GM21528 (cell line): ENCODE results near the gene LPAR6.

Experiments
- ATAC-seq: cut with Tn5 transposase; IDR thresholded peaks from one replicate; pipeline ENCODE4 v1.9.1; 2021; ENCODE audit warnings: mild to moderate bottlenecking, moderate library complexity; ENCODE audit not compliant: unreplicated experiment, low FRiP score

The LPAR6 gene

GRCh38 chr13:48415516-48415915 is 2.6 kb upstream of the LPAR6 start:
- no peak for ATAC-seq

DNA sequence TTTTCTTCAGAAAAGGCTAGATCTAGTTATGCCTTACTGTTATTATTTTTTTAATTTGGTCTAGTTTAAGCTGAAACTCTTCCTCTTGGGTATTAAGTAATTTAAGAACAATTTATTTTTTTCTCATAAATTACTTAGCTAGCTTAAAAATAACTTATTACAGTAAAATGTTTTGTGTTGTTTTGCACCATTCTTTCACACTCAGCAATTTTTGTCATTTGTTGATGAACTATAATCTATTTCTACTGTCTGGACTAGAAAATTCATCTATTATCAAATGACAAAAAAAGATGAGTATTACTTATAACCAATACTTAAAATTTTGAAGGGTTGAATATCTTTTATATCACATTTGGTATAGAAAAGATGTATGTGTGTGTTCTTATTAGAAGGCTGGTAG is 1.6 kb upstream of the LPAR6 start:
- no peak for ATAC-seq

DNA sequence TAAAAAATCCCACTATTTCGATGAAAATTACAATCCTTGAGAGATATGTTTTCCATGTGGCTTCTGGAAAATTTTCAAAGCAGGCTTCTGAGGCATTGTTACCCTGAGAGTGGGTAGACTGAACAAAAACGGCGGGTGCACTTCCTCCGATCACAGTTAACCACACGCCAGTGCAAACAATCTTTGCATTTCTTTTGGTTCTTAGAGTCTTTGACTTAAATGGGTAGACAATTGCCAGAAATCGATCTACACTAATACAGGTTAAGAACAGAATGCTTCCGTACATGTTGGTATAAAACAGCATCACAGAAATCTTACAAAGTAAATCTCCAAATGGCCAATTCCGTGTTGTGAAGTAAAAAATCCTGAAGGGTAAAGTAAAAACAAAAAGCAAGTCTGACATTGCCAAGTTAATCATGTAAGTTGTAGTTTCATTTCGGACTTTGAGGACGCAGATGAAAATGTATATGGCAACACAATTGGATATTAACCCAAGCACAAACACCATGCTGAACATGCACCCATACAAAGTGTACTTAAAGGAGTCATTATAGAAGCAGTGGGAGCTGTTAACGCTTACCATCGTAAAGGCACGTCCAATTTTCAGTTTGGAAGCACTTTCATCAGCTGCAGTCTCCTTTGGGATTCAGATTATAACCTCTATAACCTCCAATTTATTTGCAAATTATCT is 927 bp downstream of the LPAR6 start:
- ATAC-seq: no peak

GRCh38 chr13:48411147-48411794 is 1.6 kb downstream of the LPAR6 start:
- no peak for ATAC-seq

DNA sequence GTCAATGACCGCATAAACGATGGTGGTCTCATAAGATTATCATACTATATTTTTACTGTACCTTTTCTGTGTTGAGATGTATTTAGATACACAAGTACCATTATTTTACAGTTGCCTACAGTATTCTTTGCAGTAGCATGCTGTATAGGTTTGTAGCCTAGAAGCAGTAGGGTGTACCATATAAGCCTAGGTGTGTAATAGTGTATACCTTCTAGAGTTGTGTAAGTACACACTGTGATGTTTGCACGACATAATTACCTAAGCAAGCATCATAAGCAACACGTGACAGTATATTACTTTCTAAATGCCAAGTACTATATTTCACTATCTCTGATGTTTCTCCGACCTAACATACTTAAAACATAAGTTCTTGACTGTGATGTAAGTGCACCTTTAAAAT is 2.7 kb downstream of the LPAR6 start:
- no peak for ATAC-seq

DNA sequence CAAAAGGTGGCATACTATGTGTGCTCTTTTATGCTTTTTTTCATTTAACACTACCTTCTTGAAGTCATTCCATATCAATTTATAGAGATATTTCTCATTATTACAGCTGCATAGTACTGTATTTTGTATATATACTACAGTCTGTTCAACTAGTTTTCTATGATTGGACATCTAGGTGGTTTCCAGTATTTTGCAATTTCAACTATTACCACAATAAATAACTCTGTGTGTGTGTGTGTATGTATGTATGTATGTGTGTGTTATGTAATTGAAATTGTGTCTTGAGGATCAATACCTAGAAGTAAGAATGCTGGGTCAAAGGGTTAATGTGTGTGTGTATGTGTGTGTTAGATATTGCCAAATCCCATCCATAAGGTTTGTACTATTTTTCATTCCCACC is 7.0 kb downstream of the LPAR6 start:
- no peak for ATAC-seq

GRCh38 chr13:48404952-48405351 is 8.0 kb downstream of the LPAR6 start:
- ATAC-seq: no peak

- no peak for ATAC-seq
Measured at GRCh38 chr13:48403913-48404312, 9.0 kb downstream of the LPAR6 start.

GRCh38 chr13:48403151-48403631 is 9.7 kb downstream of the LPAR6 start:
- ATAC-seq: peak; percentile 77

DNA sequence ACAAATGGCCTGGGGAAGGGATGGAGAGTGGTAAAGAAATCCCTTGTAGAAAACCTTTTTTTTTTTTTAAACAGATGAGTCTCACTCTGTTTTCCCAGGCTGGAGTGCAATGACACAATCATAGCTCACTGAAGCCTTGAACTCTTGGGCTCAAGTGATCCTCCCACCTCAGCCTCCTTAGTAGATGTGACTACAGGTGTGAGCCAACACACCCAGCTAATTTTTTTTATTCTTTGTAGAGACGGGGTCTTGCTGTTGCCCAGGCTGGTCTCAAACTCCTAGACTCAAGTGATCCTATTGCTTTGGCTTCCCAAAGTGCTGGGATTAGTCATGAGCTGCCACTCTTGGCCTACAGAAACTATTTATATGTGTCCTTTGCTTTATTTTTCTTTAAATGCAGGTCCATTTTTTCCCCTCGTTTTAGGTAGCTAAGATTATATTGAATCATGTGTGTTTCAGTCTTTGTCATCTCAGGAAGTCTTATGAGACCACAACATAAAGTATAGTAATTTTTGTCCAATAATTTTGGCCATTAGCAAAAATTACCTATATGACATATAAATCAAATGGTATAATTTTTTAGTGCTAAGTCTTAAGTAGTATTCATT is 10.5 kb downstream of the LPAR6 start:
- no peak for ATAC-seq

- ATAC-seq: no peak
Measured at GRCh38 chr13:48401480-48401879, 11.4 kb downstream of the LPAR6 start.

GRCh38 chr13:48400850-48401291 is 12.0 kb downstream of the LPAR6 start:
- peak; percentile 44 for ATAC-seq

- no peak for ATAC-seq
Measured at GRCh38 chr13:48400090-48400694, 12.7 kb downstream of the LPAR6 start.

DNA sequence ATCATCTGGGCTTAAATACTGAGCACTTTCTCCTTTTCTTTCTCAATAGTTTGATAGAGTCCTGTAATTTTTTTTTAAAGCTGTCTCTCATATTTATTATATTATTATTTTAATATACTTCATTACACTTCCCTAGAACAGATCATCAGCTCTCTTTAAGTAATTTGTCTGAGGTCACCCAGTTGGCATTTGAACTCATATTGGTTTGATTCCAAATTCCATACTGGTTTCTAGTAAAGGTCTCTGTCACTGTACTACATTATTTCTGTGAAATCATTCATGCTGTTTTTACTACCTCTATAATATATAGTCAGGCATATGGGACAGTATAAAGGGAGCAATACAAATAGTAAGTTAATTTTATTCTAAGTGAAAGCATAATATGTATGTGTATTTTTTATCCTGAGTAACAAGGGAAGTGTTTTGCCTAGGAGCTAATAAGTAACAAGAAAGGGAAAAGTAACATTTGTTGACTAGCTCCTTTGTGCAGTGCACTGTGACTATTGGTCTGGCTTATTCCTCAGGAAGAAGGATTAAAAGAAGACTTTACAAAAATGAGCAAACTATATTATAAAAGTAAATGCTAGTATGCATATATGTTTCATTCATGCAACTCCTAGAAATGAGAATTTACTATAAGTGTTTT is 14.3 kb downstream of the LPAR6 start:
- ATAC-seq: no peak

DNA sequence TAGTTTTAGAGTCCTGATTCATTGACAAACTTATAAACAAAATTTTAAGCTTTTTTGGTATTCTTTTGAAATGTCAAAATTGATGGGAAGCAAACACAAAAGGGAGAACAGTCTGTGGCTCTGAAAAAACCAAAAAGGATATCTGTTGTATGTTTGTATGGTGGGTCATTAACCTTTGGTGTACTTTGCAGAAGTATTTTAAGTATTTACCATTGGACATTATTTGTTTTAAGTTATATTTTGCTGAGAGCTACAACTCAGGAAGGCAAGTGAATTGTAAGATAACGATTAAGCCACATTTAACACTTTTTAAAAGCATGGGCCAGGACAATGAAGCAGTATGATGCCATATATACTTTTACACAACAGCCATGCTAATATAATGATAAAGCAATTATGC is 15.2 kb downstream of the LPAR6 start:
- no peak for ATAC-seq

DNA sequence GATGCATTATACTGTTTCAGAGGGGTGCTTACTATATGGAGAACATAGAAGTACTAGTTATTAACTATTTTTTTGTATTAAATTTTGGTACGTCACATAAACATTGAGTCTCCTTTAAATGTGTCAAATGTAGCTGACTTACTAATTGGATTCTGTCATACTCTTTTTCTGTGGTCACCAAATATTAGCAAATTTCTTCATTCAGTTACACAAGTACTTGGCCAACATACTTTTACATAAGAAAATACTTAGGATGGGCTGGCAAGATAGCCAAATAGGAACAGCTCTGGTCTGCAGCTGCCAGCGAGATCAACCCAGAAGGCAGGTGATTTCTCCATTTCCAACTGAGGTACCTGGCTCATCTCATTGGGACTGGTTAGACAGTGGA is 19.2 kb downstream of the LPAR6 start:
- no peak for ATAC-seq

DNA sequence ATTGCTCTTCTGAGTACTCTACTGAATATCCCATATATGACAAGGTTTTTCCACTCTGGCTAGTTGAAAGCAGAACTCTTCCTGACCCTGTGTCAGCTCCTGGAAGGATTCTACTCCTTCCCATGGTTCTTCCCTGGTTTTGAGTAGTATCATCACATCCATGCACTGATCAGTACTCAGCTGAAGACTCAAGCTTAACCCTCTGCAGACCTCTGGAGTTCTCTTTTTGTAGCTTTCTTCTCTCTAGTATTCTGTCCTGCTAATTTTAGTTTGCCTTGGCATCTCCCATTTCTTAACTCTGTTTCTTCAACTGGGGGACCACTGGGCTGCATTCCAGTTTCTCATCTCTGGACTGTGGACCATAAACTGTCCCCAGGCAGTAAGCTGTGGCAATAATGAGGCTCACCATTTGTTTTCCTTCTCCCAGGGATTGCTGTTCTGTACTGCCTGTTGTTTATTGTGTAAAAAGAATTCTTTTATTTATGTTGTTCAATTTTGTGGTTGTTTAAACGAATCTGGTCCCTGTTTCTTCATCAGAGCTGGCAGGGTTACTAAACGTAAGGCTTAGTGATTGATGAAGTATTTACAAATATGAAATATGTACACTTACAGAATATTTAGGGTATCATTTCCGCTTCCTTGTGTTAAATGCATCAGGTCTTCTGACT is 19.7 kb downstream of the LPAR6 start:
- ATAC-seq: no peak

DNA sequence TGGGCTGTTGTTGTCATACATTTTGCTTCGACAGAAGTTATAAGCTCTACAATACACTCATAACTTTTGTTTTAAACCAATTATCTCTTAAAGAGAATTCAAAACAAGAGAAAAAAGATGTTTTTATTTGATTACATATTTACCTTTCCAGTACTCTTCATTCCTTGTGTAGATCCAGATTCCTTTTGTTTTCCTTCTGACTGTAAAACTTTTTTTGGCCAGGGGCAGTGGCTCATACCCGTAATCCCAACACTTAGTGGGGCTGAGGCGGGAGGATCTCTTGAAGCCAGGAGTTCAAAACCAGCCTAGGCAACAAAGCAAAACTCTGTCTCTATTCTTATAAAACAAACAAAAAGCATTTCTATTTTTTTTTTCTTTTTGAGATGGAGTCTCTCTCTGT is 21.7 kb downstream of the LPAR6 start:
- ATAC-seq: no peak

DNA sequence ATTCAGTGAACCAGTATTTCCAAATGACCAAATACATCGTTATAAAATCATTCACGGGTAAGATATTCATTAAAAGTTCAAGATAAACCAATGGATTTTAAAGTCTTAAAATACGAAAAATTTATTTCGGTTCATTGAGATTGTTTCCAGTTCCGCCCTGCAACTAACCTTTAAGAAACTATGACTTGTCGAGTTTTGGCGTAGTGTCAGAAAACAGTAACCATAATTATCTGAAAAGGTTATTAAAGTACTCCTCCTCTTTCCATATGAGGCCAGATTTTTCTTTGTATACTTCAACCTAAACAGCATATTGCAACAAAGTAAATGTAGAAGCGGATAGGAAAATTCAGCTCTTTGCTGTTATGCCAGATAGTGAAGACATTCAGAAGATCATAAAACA is 26.1 kb downstream of the LPAR6 start:
- ATAC-seq: no peak

DNA sequence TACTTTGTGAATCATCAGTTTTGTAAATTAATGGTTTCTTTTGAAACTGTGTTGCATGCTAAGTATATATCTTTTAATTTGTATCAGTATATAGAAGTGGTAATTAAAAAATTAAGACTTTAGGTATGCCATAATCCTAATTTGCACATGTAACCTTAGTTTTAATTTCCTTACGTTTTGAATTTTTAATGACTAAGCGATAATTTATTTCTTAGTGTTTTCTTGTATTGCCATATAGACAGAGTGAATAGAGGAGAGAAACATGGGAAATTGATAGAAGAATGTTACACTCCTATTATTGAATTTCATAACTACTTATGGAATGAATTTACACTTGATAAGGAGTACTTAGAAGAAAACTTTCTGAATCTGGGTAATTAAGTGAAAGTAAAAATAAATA is 29.5 kb downstream of the LPAR6 start:
- no peak for ATAC-seq
